Measurements from ENCODE around the gene NANS. TPM values are rescaled to one million over a fixed set of nuclear protein-coding genes. Genes with fewer than 3 reads are reported as not detected.
A peak's percentile ranks its signal among the peaks of the same experiment; 100 is the strongest.
"Not testable (repeated sequence)": the region's sequence is repeated elsewhere in the genome, so short reads cannot be mapped to it uniquely, and the experiment has no call there.

The NANS gene
- total RNA-seq, 1 donor from 2014 or later, result 54.0 TPM

DNA sequence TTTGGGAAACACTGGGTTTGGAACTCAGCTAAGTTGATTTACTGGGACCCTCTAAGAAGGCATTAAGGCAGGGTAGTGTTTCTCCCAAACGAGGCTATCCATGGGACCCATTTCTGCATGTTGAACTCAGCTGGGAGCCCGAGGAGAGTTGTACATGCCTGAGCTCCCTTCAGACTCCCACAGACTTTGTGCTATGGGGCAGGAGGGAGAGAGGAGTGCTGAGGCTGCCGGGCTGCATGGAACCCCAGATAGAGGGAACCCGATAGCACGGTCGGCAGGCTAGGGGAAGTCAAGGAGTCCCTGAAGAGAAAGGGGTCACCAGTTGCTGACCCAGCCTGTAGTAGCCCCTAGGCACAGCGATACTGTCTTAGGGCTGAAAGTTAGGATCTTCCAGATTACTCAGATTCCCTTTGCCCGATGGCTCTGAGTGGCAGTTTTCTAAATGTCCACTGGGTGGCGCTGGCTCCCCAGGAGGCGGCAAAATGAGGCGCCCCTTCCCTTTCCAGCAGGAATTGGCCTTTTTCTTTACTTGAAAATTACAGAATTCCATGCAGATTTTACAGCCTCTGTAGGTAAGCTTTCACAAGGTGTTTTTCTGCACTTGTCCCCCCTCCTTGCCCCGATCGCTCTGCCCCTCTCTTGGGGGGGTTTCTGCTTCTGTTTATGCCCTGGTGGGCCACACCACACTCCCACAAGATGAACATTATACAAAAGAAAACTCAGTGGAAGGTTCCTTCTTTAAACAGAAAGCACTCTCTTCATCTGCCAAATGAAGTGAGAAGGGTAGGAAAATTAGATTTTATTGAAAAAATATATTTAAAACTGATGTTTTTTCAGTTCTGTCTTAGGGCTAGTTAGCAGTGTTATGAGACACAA, 17.8 kb downstream of the NANS start:
- Mint-ChIP-seq H3K27me3 (no peaks in the 10 kb centered on the region), H3K4me1 (peaks cover 38% of the 10 kb centered on the region), H3K27ac (peak overlapping the region; percentile 89), H3K4me3 (peak overlapping the region; percentile 52), H3K9me3 (no peaks in the 10 kb centered on the region), H3K36me3 (ENCODE audit: low read depth) (peaks cover 19% of the 10 kb centered on the region)
- intact Hi-C loops (cut with micrococcal nuclease), result loop anchor here (1.0 to 2.0 kb wide), 5 partner anchors 22 to 189 kb away; partner anchors contain the start of genes TBC1D2 and TRIM14
- peak; percentile 91 for DNase-seq

DNA sequence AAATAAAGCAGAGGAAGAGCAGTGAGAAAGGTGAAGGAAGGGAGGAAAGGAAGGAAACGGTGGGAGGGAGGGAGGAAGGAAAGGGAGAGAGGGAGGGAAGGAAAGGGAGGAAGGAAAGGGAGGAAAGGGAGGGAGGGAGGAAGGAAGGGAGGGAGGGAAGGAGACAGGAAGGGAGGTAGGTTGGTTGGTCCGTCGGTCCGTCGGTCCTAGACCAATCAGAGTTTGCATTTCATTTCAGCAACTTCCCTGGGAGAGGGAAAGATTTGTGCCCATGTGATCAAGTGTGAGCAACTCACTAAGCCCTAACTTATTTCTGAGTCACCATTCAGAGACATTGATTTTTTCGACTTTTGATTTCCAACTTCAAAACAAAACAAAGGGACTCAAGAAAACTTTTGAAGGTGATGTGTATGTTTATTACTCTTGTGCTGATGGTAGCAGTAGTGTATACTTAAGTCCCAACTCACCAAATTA, 18.8 kb downstream of the NANS start:
- H3K27ac Mint-ChIP-seq, result peak overlapping the region; percentile 89
- intact Hi-C loops (cut with micrococcal nuclease), result loop anchor here (1.0 to 2.0 kb wide), 4 partner anchors 21 to 179 kb away; partner anchors contain the start of genes TBC1D2 and TRIM14

GRCh38 chr9:98076514-98076890, 20.0 kb downstream of the NANS start:
- not testable (repeated sequence) for H3K4me3 Mint-ChIP-seq

More for the DNA sequence above, 18.8 kb downstream of the NANS start:
- H3K36me3 Mint-ChIP-seq (ENCODE audit: low read depth), result peaks cover 25% of the 10 kb centered on the region
- H3K4me1 Mint-ChIP-seq, result peaks cover 35% of the 10 kb centered on the region
- H3K9me3 Mint-ChIP-seq, result no peaks in the 10 kb centered on the region
- DNase-seq, result no peak
- peak overlapping the region; percentile 31 for H3K4me3 Mint-ChIP-seq
- no peaks in the 10 kb centered on the region for H3K27me3 Mint-ChIP-seq

DNA sequence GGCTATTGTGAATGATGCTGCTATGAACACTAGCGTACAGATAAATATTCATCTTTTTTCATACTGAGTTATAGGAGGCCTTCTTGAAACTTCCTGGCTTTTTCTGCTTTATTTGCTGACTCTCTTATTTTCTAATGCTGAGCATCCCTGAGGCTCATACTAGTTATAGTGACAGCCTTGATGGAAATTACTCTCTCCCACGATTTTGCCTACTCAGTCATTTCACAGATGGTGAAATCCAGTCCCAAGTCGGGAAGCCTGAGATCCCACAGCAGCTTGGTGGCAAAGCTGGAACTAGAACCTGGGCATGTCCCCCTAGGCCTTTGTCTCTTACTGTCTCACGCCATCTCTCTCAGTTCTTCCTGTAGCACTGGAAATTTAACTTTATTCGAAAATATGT, 22.4 kb downstream of the NANS start:
- no peak for DNase-seq
- Mint-ChIP-seq H3K9me3 (no peaks in the 10 kb centered on the region), H3K4me1 (peaks cover 60% of the 10 kb centered on the region), H3K4me3 (no peak overlapping the region), H3K27ac (no peak overlapping the region), H3K27me3 (no peaks in the 10 kb centered on the region), H3K36me3 (ENCODE audit: low read depth) (peaks cover 52% of the 10 kb centered on the region)
- intact Hi-C loops (cut with micrococcal nuclease), result no loop called here

More at GRCh38 chr9:98076514-98076890, 20.0 kb downstream of the NANS start:
- H3K9me3 Mint-ChIP-seq; intact Hi-C loops (cut with micrococcal nuclease); H3K27me3 Mint-ChIP-seq; DNase-seq: not testable (repeated sequence)
- H3K27ac Mint-ChIP-seq, result peak overlapping the region; percentile 89
- peaks cover 39% of the 10 kb centered on the region for H3K4me1 Mint-ChIP-seq
- peaks cover 31% of the 10 kb centered on the region for H3K36me3 Mint-ChIP-seq (ENCODE audit: low read depth)

- no peaks in the 10 kb centered on the region for H3K27me3 Mint-ChIP-seq
- no peaks in the 10 kb centered on the region for H3K9me3 Mint-ChIP-seq
- peaks cover 49% of the 10 kb centered on the region for H3K4me1 Mint-ChIP-seq
- intact Hi-C loops (cut with micrococcal nuclease), result no loop called here
- no peak overlapping the region for H3K4me3 Mint-ChIP-seq
- H3K27ac Mint-ChIP-seq, result peak overlapping the region; percentile 53
- no peak for DNase-seq
- H3K36me3 Mint-ChIP-seq (ENCODE audit: low read depth), result peaks cover 60% of the 10 kb centered on the region
These were observed 23.8 kb downstream of the NANS start for GRCh38 chr9:98080326-98080725.

GRCh38 chr9:98080780-98081179, 24.2 kb downstream of the NANS start:
- intact Hi-C loops (cut with micrococcal nuclease), result no loop called here
- Mint-ChIP-seq H3K27me3 (no peaks in the 10 kb centered on the region), H3K4me3 (no peak overlapping the region), H3K9me3 (no peaks in the 10 kb centered on the region), H3K4me1 (peaks cover 45% of the 10 kb centered on the region), H3K27ac (peak overlapping the region; percentile 78), H3K36me3 (ENCODE audit: low read depth) (peaks cover 63% of the 10 kb centered on the region)
- no peak for DNase-seq

GRCh38 chr9:98081477-98082219, 25.1 kb downstream of the NANS start:
- no peak for DNase-seq
- peaks cover 43% of the 10 kb centered on the region for H3K4me1 Mint-ChIP-seq
- H3K36me3 Mint-ChIP-seq (ENCODE audit: low read depth), result peaks cover 69% of the 10 kb centered on the region
- H3K27ac Mint-ChIP-seq, result peak overlapping the region; percentile 78
- H3K27me3 Mint-ChIP-seq, result no peaks in the 10 kb centered on the region
- no peaks in the 10 kb centered on the region for H3K9me3 Mint-ChIP-seq
- intact Hi-C loops (cut with micrococcal nuclease), result no loop called here
- H3K4me3 Mint-ChIP-seq, result no peak overlapping the region

DNA sequence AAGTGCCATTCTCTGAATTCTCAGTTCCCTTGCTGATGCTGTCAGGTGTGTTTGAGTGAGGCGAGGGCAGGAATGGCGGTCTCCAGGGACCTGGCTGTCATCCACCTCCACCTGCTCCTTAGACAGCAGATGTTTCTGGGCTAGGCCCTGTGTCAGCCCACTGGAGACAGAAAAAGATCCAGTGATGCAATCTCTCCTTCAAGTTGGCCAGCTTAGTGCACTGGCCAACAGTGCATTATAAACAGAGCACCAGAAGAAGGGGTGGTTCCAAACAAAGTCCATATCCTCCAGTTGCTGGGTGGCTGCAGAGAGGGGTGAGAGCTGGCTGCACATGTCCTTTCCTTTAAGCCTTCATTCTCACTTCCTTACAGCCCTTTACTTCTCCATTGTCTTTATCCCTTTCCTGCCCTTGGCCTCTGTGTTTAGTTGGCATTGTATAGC, 26.5 kb downstream of the NANS start:
- DNase-seq, result no peak
- Mint-ChIP-seq H3K36me3 (ENCODE audit: low read depth) (peaks cover 67% of the 10 kb centered on the region), H3K4me1 (peaks cover 39% of the 10 kb centered on the region), H3K4me3 (no peak overlapping the region), H3K27me3 (no peaks in the 10 kb centered on the region), H3K9me3 (no peaks in the 10 kb centered on the region), H3K27ac (peak overlapping the region; percentile 74)
- intact Hi-C loops (cut with micrococcal nuclease), result no loop called here

DNA sequence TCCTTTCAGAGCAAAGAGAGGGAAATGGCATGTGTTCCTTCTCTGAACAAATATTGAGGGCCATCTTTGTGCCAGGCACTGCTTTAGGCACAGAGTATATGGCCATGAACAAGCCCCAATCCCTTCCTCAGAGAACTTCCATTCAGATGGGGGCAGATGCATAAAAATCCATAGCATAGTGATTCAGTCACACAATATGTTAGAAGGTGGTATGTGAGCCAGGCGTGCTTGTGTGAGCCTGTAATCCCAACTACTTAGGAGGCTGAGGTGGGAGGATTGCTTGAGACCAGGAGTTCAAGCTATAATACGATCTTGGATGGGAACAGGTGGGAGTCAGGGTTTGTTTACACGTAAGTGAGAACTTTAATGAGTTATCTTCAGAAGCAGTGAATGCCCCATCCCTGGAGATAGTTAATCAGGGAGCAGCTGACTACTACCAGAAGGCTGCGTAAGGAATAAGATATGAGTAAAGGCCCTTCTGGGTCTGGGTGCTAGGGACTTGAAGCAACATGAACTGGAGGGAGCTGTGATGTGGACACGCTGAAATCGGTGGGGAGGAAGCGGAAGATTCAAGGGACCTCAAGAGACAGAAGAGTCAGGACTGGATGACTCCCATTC, 27.1 kb downstream of the NANS start:
- Mint-ChIP-seq H3K4me3 (no peak overlapping the region), H3K9me3 (no peaks in the 10 kb centered on the region), H3K36me3 (ENCODE audit: low read depth) (peaks cover 68% of the 10 kb centered on the region), H3K4me1 (peaks cover 37% of the 10 kb centered on the region), H3K27me3 (no peaks in the 10 kb centered on the region), H3K27ac (peak overlapping the region; percentile 74)
- intact Hi-C loops (cut with micrococcal nuclease), result no loop called here
- no peak for DNase-seq

GRCh38 chr9:98084396-98084795, 27.9 kb downstream of the NANS start:
- DNase-seq, result no peak
- H3K27me3 Mint-ChIP-seq, result no peaks in the 10 kb centered on the region
- peaks cover 66% of the 10 kb centered on the region for H3K36me3 Mint-ChIP-seq (ENCODE audit: low read depth)
- peaks cover 36% of the 10 kb centered on the region for H3K4me1 Mint-ChIP-seq
- H3K27ac Mint-ChIP-seq, result no peak overlapping the region
- H3K4me3 Mint-ChIP-seq, result no peak overlapping the region
- H3K9me3 Mint-ChIP-seq, result no peaks in the 10 kb centered on the region
- intact Hi-C loops (cut with micrococcal nuclease), result no loop called here

- H3K27me3 Mint-ChIP-seq, result no peaks in the 10 kb centered on the region
- DNase-seq, result no peak
- no peak overlapping the region for H3K4me3 Mint-ChIP-seq
- H3K36me3 Mint-ChIP-seq (ENCODE audit: low read depth), result peaks cover 69% of the 10 kb centered on the region
- no peaks in the 10 kb centered on the region for H3K9me3 Mint-ChIP-seq
- H3K27ac Mint-ChIP-seq, result no peak overlapping the region
- H3K4me1 Mint-ChIP-seq, result peaks cover 40% of the 10 kb centered on the region
- intact Hi-C loops (cut with micrococcal nuclease), result no loop called here
These were observed 28.5 kb downstream of the NANS start for GRCh38 chr9:98085058-98085457.

- H3K27ac Mint-ChIP-seq, result peak overlapping the region; percentile 64
- no peaks in the 10 kb centered on the region for H3K9me3 Mint-ChIP-seq
- peaks cover 41% of the 10 kb centered on the region for H3K4me1 Mint-ChIP-seq
- no peaks in the 10 kb centered on the region for H3K27me3 Mint-ChIP-seq
- peaks cover 67% of the 10 kb centered on the region for H3K36me3 Mint-ChIP-seq (ENCODE audit: low read depth)
- DNase-seq, result no peak
- intact Hi-C loops (cut with micrococcal nuclease), result no loop called here
- H3K4me3 Mint-ChIP-seq, result no peak overlapping the region
These were observed 29.4 kb downstream of the NANS start for GRCh38 chr9:98085944-98086343.

GRCh38 chr9:98086461-98086860, 29.9 kb downstream of the NANS start:
- H3K4me3 Mint-ChIP-seq, result no peak overlapping the region

More at GRCh38 chr9:98086461-98086860, 29.9 kb downstream of the NANS start:
- Mint-ChIP-seq H3K27me3 (no peaks in the 10 kb centered on the region), H3K9me3 (no peaks in the 10 kb centered on the region), H3K27ac (peak overlapping the region; percentile 64), H3K36me3 (ENCODE audit: low read depth) (peaks cover 64% of the 10 kb centered on the region), H3K4me1 (peaks cover 36% of the 10 kb centered on the region)
- intact Hi-C loops (cut with micrococcal nuclease), result no loop called here
- DNase-seq, result no peak
